ENCODE results near the gene ANKRD35.
"Not testable (repeated sequence)": the region's sequence is repeated elsewhere in the genome, so short reads cannot be mapped to it uniquely, and the experiment has no call there.

ANKRD35 gene

DNA sequence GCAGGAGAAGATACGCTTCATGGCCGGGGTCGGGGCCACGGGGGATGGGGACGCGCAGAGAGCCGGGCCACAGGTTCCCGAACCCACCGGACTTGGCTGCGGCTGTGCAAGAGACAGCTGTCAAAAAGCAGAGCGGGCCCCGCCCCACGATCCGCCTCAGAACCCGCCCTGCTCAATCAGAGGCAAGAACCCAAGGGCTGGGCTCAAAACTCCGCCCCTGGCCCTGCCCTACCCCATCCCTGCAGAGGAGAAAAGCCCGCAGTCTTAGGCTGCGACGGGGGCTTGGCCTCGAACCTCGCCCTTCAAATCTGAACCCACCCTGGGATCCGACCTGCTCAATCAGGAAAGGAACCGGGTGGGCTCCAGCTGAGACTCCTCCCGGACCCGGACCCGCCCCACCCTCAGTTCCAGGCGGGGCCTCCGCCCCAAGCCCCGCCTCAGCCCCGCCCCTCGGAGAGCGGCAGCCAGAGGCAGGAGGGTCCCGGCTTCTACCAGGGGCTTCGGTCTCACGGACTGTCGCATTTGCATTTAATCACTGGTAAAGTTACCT lies at the start of gene ANKRD35:
TSS of gene ANKRD35 (minus strand) at position 129 of the 550 bp plus-strand sequence. CDS start at position 21, 108 bp downstream.
- no peak for FAIRE-seq

DNA sequence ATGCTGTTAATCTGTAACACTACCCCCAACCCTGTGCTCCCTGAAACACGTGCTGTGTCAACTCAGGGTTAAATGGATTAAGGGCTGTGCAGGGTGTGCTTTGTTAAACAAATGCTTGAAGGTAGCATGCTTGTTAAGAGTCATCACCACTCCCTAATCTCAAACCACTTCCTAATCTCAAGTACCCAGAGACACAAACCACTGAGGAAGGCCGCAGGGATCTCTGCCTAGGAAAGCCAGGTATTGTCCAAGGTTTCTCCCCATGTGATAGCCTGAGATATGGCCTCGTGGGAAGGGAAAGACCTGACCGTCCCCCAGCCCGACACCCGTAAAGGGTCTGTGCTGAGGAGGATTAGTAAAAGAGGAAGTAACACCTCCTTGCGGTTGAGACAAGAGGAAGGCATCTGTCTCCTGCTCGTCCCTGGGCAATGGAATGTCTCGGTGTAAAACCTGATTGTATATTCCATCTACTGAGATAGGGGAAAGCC lies 46.9 kb upstream of the ANKRD35 start:
- not testable (repeated sequence) for FAIRE-seq

DNA sequence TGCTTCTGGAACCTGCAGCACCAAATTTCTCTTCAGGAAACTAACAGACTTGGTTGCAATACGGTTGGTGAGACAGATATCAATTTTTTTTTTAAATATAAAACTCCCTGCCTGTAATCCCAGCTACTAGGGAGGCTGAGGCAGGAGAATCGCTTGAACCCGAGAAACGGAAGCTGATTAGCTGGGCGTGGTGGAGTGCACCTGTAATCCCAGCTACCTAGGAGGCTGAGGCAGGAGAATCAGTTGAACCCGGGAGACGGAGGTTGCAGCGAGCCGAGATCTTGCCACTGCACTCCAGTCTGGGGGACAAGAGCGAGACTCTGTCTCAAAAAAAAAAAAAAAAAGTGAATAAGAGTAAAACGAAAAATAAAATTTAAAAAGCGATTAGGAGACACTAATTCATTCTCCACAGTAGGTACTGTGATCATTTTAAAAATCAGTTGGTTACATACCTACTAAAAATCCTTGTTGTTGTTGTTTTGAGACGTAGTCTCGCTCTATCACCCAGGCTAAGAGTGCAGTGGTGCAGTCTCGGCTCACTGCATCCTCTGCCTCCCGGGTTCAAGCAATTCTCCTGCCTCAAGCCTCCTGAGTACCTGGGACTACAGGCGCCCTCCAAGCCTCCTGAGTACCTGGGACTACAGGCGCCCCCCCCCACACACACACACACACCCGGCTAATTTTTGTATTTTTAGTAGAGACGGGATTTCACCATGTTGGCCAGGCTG lies 42.4 kb upstream of the ANKRD35 start:
- no peak for FAIRE-seq

DNA sequence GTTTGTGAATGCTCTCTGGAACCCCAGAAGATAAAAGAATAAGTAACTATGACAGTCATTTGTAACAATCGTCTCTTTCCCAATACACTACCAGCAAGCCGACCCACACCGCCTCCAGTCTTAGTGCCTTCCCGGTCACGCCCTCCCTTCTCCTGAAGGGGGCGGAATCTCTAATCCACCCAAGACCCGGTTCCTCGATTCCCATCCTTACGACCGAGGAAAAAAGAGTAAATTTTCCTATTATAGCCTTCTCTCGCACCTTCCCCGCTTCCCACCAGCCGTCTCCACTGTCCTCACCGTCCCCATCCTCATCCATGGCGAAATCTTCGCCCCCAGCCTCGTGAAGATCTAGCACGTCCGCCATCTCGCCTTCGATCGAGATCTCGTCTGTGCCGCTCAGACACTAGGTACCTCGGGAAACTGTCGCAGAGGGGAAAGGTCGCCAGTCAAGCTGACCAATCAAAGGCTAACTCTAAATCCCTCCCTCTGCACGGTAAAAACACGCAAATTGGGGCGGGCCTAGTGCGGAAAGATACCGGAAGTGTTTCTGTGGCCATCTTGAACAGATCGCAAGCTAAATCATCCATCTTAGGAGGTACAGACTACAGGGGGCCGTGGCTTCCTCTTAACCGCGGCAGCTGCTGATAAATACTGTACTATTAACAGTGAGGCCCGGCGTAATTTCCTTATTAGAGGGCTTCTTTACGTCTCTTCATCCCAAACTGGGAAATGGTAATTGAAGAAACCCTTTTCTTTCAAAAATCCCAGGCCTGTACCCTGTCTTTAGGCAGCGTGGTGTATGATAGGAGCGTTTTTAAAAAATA lies 41.6 kb upstream of the ANKRD35 start, which contains the start of gene RBM8A:
TSS of gene RBM8A (minus strand) at position 422 of the 824 bp plus-strand sequence. CDS start at position 364, 58 bp downstream.
- FAIRE-seq, result peak; percentile 10

DNA sequence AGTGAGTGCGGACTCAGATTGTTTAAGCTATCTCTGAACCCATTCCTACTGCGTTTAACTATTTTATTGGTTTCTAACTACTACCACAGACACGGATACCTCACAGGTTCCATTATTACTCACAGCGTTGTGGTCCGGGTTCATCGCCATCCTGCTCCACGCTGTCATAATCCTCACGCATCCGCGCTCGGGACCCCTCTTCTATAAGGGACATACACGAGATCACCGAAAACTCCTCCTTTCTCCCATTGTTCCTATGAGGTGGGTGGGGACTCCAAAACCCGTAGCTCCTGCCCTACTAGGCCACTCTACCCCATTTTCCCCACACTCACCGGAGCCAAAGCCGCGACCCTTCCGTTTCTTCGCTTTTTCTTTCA lies 41.0 kb upstream of the ANKRD35 start:
- no peak for FAIRE-seq

DNA sequence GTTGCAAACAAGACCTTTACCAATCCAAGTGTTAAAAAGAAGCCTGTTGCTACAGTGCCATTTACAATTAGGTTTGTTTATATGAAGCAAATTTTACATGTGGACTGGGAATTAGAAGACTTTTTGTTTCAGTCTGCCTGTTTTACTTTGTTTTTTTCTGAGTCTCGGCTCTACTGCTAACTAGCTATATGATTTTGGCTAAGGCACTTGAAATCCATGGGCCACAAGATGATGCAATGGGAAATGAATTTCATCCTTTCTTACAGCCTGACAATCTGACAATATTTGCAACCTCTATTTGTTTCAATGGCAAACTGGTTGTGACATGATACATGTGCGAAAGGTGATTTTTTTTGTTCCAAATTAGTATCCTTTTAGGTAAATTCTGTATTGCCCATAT lies 36.6 kb upstream of the ANKRD35 start:
- FAIRE-seq, result no peak

- not testable (repeated sequence) for FAIRE-seq
Observed at GRCh38 chr1:145920297-145920696, 34.6 kb upstream of the ANKRD35 start.

GRCh38 chr1:145918992-145919939 lies 33.6 kb upstream of the ANKRD35 start:
- FAIRE-seq, result no peak

GRCh38 chr1:145918144-145918991 lies 32.7 kb upstream of the ANKRD35 start, which contains the start of gene PEX11B:
PEX11B (minus strand) TSS chr1:145918717; CDS start chr1:145918688, 29 bp downstream.
- no peak for FAIRE-seq

GRCh38 chr1:145917595-145917994 lies 31.9 kb upstream of the ANKRD35 start:
- no peak for FAIRE-seq

GRCh38 chr1:145916745-145917144 lies 31.1 kb upstream of the ANKRD35 start:
- no peak for FAIRE-seq

DNA sequence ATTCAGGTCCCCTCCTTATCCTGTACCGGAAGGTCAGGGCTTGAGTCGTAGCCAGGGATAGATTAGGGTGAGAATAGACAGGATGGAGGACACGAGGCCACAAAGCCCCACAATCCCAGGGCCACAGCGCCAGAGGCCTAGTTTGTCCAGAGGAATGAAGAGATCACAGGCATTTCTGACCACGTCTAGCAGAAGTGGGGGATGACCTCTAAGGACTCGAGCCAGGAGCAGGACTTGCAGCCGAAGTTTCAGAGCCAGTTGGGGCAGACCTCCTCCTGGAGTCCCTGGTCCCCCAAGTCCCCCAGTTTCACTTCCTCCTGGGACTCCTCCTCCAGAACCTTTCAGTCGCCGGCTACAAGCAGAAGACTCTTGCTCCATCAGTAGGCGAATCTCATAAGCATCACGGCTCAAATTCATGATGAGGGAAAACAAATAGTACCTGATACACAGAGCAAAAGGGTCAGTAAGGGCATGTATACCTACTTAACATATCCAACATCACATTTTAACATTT lies 26.5 kb upstream of the ANKRD35 start:
- no peak for FAIRE-seq

DNA sequence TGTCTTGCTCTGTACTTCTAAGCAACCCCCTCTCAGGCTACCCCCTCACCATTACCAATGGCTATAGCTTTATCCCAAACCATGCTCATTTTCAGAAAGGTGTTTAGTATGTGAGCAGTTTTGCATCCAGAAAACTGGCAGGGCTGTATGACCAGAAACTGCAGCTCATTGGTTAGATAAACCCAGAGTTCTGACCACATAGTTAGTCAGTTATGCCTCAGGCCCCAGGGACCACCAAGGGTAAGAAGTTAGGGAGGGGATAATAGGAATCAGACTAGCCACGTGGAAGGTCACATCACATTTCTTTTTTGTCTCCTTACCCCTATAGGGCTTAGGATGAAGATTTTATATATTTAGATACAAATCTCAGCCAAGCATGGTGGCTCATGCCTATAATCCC lies 23.0 kb upstream of the ANKRD35 start:
- no peak for FAIRE-seq

DNA sequence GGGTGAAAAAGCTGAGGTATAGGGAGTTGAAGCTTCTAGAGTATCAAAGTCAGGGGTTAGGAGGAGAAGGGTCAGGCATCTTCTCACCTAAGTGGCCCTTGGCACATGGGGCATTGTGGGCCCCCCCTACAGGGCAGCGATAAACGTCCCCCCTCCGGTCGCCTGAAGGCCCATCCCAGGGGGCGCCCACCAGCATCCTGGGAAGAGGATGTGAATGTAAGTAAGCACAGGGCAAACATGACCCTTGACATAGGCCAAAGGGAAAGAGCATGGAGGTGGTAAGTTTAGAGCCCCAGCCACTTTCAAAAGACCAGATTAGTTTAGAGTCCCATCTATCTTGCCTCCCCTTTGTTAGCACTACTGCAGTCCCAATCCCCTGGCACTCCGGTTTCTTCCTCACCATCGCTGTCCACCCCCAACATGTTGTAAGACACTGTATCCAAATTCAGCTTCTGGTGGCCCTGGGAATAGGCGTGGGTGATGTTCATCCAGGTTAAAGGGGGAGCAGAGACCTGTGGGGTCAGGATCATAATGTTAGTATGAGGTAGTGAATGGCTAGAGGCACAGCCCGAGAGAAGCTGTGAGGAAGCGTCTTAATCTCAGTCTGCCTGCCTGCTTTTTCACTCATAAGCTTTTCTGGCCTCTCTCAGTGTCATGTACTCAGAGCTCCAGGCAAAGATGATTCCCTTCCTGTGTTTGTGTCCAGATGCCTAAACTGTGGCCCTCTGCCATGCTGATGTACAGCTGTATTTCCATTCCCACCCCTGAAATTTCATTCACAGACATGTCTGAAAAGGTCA lies 21.5 kb upstream of the ANKRD35 start:
- FAIRE-seq, result no peak

DNA sequence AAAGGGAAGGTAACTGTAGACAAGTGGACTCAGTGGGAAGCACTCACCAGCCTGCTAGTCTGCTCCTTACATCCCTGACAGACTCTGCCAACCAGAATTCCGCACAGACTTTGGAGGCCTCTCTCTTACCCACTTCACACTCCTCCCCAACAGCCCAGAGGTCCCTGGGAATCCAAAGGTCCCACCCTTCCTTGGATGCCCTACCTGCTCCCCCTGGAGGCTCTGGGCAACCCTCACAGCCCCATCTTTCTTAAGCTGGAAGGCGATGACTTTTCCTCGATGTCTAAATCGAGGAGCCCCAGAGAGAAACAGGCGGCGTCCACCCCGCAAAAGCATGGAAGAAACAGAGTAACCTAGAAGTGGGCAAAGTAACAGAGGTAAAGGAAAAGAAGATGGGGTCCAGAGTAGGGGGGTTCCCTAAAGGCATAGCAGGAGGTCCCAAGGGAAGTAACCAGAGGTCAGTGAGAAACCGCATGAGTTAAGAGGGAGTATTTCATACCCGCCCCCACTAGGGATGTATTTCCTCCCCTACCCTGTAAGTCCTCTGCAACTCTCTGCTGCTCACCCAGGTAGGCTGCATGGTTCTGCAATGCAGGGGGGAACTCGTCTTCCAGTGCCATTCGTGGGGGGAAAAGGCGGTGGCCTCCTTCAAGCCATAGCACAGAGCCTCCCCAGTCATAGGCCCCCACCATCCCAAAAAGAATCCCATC lies 15.8 kb upstream of the ANKRD35 start:
- FAIRE-seq, result no peak

- no peak for FAIRE-seq
Observed at GRCh38 chr1:145898756-145899155, 13.1 kb upstream of the ANKRD35 start.

- no peak for FAIRE-seq
Observed at GRCh38 chr1:145897969-145898368, 12.3 kb upstream of the ANKRD35 start.

- no peak for FAIRE-seq
Observed at GRCh38 chr1:145895471-145895870, 9.8 kb upstream of the ANKRD35 start.

DNA sequence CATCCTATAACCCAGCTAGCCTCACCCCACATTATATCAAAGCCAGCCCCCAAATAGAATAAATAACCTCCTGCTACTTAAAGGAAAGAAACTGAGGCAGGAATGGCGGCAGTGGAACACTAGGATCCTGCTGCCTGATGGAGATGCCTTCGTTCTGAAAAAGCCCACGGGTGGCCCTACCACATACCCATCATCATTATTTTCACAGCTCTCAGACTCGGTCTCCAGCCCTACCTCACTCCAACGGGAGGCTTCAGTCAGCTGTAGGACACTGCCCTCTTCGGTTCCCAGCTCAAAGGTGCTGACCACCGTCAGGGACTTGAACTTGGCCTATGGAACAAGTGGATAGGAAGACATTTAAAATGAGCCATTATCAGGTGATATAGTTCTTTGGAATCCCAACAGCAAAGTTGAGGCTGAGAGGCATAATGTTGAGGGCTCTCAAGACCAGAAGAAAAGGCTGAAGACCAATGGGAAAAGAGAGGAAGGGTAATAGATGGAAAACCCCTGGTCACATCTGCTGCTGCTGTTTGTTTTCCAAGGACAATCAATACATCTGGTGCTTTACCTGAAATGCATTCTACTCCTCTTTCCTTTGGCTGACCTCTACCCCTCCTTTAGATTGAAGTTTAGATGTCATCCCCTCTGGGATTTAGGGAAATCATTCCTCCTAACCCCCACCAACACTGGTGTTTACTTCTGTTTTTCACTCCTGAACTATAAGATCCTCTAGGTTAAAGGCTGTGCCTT lies 7.8 kb upstream of the ANKRD35 start:
- FAIRE-seq, result no peak

All from colon (tissue), 2 donors.